Muscle layer of duodenum (tissue), 2 donors: ENCODE results near the gene RPS6KC1.
"Not testable (repeated sequence)": the region's sequence is repeated elsewhere in the genome, so short reads cannot be mapped to it uniquely, and the experiment has no call there.

ENCODE experiments used
- H3K27ac ChIP-seq: one replicate; pipeline ENCODE4 v1.7.0; 2013; ENCODE audit warnings: mild to moderate bottlenecking, low read length
- H3K27me3 ChIP-seq: one replicate; pipeline ENCODE4 v1.7.0; 2013; ENCODE audit warnings: low read depth, mild to moderate bottlenecking, control low read depth, low read length
- H3K36me3 ChIP-seq, 2 donors: one replicate each; pipeline ENCODE4 v1.7.0; 2013; ENCODE audit warnings: low read length in 2 of 2, control low read depth in 1 of 2, mild to moderate bottlenecking in 1 of 2; ENCODE audit not compliant: insufficient read depth in 2 of 2, control insufficient read depth in 1 of 2
- H3K4me1 ChIP-seq, 2 donors: one replicate each; pipeline ENCODE4 v1.7.0; 2013; ENCODE audit warnings: low read length in 2 of 2, mild to moderate bottlenecking in 2 of 2, control low read depth in 1 of 2, moderate library complexity in 1 of 2; ENCODE audit not compliant: insufficient read depth in 2 of 2, control insufficient read depth in 1 of 2
- H3K4me3 ChIP-seq, 2 donors: one replicate each; pipeline ENCODE4 v1.7.0; 2013; ENCODE audit warnings: low read length in 2 of 2, low read depth in 1 of 2, mild to moderate bottlenecking in 1 of 2
- H3K9me3 ChIP-seq, 2 donors: one replicate each; pipeline ENCODE4 v1.7.0; 2013; ENCODE audit warnings: low read length in 2 of 2, control low read depth in 1 of 2, mild to moderate bottlenecking in 1 of 2; ENCODE audit not compliant: control insufficient read depth in 1 of 2
- donor health status: healthy.

RPS6KC1 gene

GRCh38 chr1:213125643-213126042 is 74.6 kb downstream of the RPS6KC1 start:
- no peaks in the 10 kb centered on the region for H3K27me3 ChIP-seq
- no peaks in the 10 kb centered on the region for H3K36me3 ChIP-seq
- H3K4me3 ChIP-seq, result no peak overlapping the region
- H3K27ac ChIP-seq, result no peak overlapping the region
- no peaks in the 10 kb centered on the region for H3K9me3 ChIP-seq
- H3K4me1 ChIP-seq, result no peaks in the 10 kb centered on the region

- H3K27me3 ChIP-seq, result no peaks in the 10 kb centered on the region
- H3K4me3 ChIP-seq, result no peak overlapping the region
- H3K36me3 ChIP-seq, result no peaks in the 10 kb centered on the region
- H3K9me3 ChIP-seq, result no peaks in the 10 kb centered on the region
- H3K4me1 ChIP-seq, result no peaks in the 10 kb centered on the region
- no peak overlapping the region for H3K27ac ChIP-seq
Measured at GRCh38 chr1:213127074-213127473, 76.0 kb downstream of the RPS6KC1 start.

GRCh38 chr1:213131851-213132655 is 81.0 kb downstream of the RPS6KC1 start:
- peaks cover 0 to 6% of the 10 kb centered on the region in 2 donors for H3K4me1 ChIP-seq
- H3K36me3 ChIP-seq, result no peaks in the 10 kb centered on the region
- no peaks in the 10 kb centered on the region for H3K27me3 ChIP-seq
- H3K4me3 ChIP-seq, result no peak overlapping the region
- no peaks in the 10 kb centered on the region for H3K9me3 ChIP-seq
- no peak overlapping the region for H3K27ac ChIP-seq

GRCh38 chr1:213135572-213135971 is 84.5 kb downstream of the RPS6KC1 start:
- H3K27me3 ChIP-seq, result no peaks in the 10 kb centered on the region
- no peaks in the 10 kb centered on the region for H3K9me3 ChIP-seq
- H3K4me3 ChIP-seq, result no peak overlapping the region
- no peak overlapping the region for H3K27ac ChIP-seq
- no peaks in the 10 kb centered on the region for H3K36me3 ChIP-seq
- peaks cover 0 to 6% of the 10 kb centered on the region in 2 donors for H3K4me1 ChIP-seq

GRCh38 chr1:213136190-213136917 is 85.3 kb downstream of the RPS6KC1 start:
- H3K27ac ChIP-seq, result no peak overlapping the region
- no peaks in the 10 kb centered on the region for H3K9me3 ChIP-seq
- H3K4me3 ChIP-seq, result no peak overlapping the region
- H3K36me3 ChIP-seq, result no peaks in the 10 kb centered on the region
- no peaks in the 10 kb centered on the region for H3K27me3 ChIP-seq
- peaks cover 0 to 6% of the 10 kb centered on the region in 2 donors for H3K4me1 ChIP-seq

GRCh38 chr1:213138391-213138790 is 87.3 kb downstream of the RPS6KC1 start:
- Histone ChIP-seq H3K27ac (no peak overlapping the region), H3K4me1 (peaks cover 0 to 6% of the 10 kb centered on the region in 2 donors), H3K36me3 (no peaks in the 10 kb centered on the region), H3K9me3 (no peaks in the 10 kb centered on the region), H3K4me3 (no peak overlapping the region), H3K27me3 (no peaks in the 10 kb centered on the region)

GRCh38 chr1:213138892-213139291 is 87.9 kb downstream of the RPS6KC1 start:
- no peaks in the 10 kb centered on the region for H3K36me3 ChIP-seq
- no peaks in the 10 kb centered on the region for H3K27me3 ChIP-seq
- H3K9me3 ChIP-seq, result no peaks in the 10 kb centered on the region
- peaks cover 0 to 6% of the 10 kb centered on the region in 2 donors for H3K4me1 ChIP-seq
- H3K4me3 ChIP-seq, result no peak overlapping the region
- no peak overlapping the region for H3K27ac ChIP-seq

GRCh38 chr1:213148905-213149304 is 97.9 kb downstream of the RPS6KC1 start:
- H3K36me3 ChIP-seq, result no peaks in the 10 kb centered on the region
- no peaks in the 10 kb centered on the region for H3K9me3 ChIP-seq
- H3K4me1 ChIP-seq, result no peaks in the 10 kb centered on the region
- H3K4me3 ChIP-seq, result no peak overlapping the region
- no peaks in the 10 kb centered on the region for H3K27me3 ChIP-seq
- H3K27ac ChIP-seq, result no peak overlapping the region

GRCh38 chr1:213150090-213150489 is 99.0 kb downstream of the RPS6KC1 start:
- H3K9me3 ChIP-seq, H3K36me3 ChIP-seq, H3K4me1 ChIP-seq, H3K4me3 ChIP-seq, H3K27ac ChIP-seq, H3K27me3 ChIP-seq: not testable (repeated sequence)

GRCh38 chr1:213154056-213154685 is 103.1 kb downstream of the RPS6KC1 start:
- Histone ChIP-seq H3K4me3 (no peak overlapping the region), H3K4me1 (peaks cover 0 to 4% of the 10 kb centered on the region in 2 donors), H3K9me3 (no peaks in the 10 kb centered on the region), H3K27ac (no peak overlapping the region), H3K27me3 (no peaks in the 10 kb centered on the region), H3K36me3 (peaks cover 0 to 4% of the 10 kb centered on the region in 2 donors)

- no peak overlapping the region for H3K27ac ChIP-seq
- no peaks in the 10 kb centered on the region for H3K9me3 ChIP-seq
- H3K4me1 ChIP-seq, result peaks cover 0 to 4% of the 10 kb centered on the region in 2 donors
- H3K36me3 ChIP-seq, result peaks cover 0 to 4% of the 10 kb centered on the region in 2 donors
- no peaks in the 10 kb centered on the region for H3K27me3 ChIP-seq
- no peak overlapping the region for H3K4me3 ChIP-seq
Measured at GRCh38 chr1:213159376-213159775, 108.3 kb downstream of the RPS6KC1 start.
